Stimulated activated effector memory CD8-positive, alpha-beta T cell treated with anti-CD3 and anti-CD28 coated beads, Interleukin-12 subunit alpha, Interleukin-12 subunit beta, amount 100 ng/mL, for 72 hours (primary cell): ENCODE results near the gene ARHGAP12.
"Not testable (repeated sequence)": the region's sequence is repeated elsewhere in the genome, so short reads cannot be mapped to it uniquely, and the experiment has no call there.

Experiments
- ATAC-seq: fragments of 150-1000 bp; cut with Tn5 transposase; 2 replicates; pipeline ENCODE4 v1.10.0; 2021
- DNase-seq, 2 donors: peaks; one replicate each; pipeline ENCODE4 v3.0.0; 2021 to 2022; ENCODE audit warnings: low spot score in 2 of 2
- H3K27ac Mint-ChIP-seq: one replicate; pipeline ENCODE4 v1.8.0; 2022; ENCODE audit warnings: mild to moderate bottlenecking, mixed read lengths
- H3K36me3 Mint-ChIP-seq: one replicate; pipeline ENCODE4 v1.8.0; 2022; ENCODE audit warnings: mild to moderate bottlenecking, mixed read lengths
- H3K4me1 Mint-ChIP-seq: one replicate; pipeline ENCODE4 v1.8.0; 2022; ENCODE audit warnings: mixed read lengths
- H3K4me3 Mint-ChIP-seq: one replicate; pipeline ENCODE4 v1.8.0; 2022; ENCODE audit warnings: mild to moderate bottlenecking, mixed read lengths
- H3K9me3 Mint-ChIP-seq: one replicate; pipeline ENCODE4 v1.8.0; 2022; ENCODE audit warnings: mixed read lengths

ARHGAP12 gene

GRCh38 chr10:31918671-31919409, 9.8 kb downstream of the ARHGAP12 start:
- H3K27ac Mint-ChIP-seq, result no peak overlapping the region
- H3K4me3 Mint-ChIP-seq, result no peak overlapping the region
- DNase-seq (no peak), ATAC-seq (peak; percentile 60)
- peaks cover 6% of the 10 kb centered on the region for H3K36me3 Mint-ChIP-seq
- H3K4me1 Mint-ChIP-seq, result peaks cover 36% of the 10 kb centered on the region
- H3K9me3 Mint-ChIP-seq, result no peaks in the 10 kb centered on the region

GRCh38 chr10:31914370-31914769, 14.3 kb downstream of the ARHGAP12 start:
- no peaks in the 10 kb centered on the region for H3K36me3 Mint-ChIP-seq
- H3K9me3 Mint-ChIP-seq, result no peaks in the 10 kb centered on the region
- no peak overlapping the region for H3K27ac Mint-ChIP-seq
- peaks cover 53% of the 10 kb centered on the region for H3K4me1 Mint-ChIP-seq
- DNase-seq (no peak), ATAC-seq (no peak)
- no peak overlapping the region for H3K4me3 Mint-ChIP-seq

GRCh38 chr10:31912898-31913850, 15.5 kb downstream of the ARHGAP12 start:
- H3K4me3 Mint-ChIP-seq, result no peak overlapping the region
- ATAC-seq (no peak), DNase-seq (no peak)
- peaks cover 8% of the 10 kb centered on the region for H3K36me3 Mint-ChIP-seq
- H3K27ac Mint-ChIP-seq, result no peak overlapping the region
- peaks cover 47% of the 10 kb centered on the region for H3K4me1 Mint-ChIP-seq
- no peaks in the 10 kb centered on the region for H3K9me3 Mint-ChIP-seq

DNA sequence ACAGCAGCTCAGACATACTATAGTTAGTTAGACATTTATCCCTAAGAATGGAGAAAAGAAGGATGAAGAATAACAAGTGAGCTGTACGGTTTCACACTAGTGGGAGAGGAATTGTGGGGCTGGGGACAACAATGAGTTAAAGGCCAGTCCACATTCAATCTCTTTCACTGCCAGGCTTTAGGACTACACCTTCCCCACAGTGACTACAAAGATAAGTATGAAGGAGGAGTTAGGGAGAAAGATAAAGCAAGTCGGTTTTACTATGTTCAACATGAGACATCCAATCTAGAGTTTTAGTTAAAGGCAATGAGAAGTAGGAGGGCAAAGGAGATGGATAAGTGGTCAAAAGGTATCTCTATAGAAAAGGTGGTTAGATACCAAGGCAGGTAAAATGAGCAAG, 16.3 kb downstream of the ARHGAP12 start:
- H3K9me3 Mint-ChIP-seq, result no peaks in the 10 kb centered on the region
- no peak overlapping the region for H3K4me3 Mint-ChIP-seq
- H3K4me1 Mint-ChIP-seq, result peaks cover 47% of the 10 kb centered on the region
- DNase-seq (no peak), ATAC-seq (no peak)
- peaks cover 16% of the 10 kb centered on the region for H3K36me3 Mint-ChIP-seq
- no peak overlapping the region for H3K27ac Mint-ChIP-seq

- peak overlapping the region; percentile 38 for H3K27ac Mint-ChIP-seq
- peaks cover 24% of the 10 kb centered on the region for H3K36me3 Mint-ChIP-seq
- ATAC-seq, result no peak
- peaks cover 45% of the 10 kb centered on the region for H3K4me1 Mint-ChIP-seq
- DNase-seq, result no peak
- no peaks in the 10 kb centered on the region for H3K9me3 Mint-ChIP-seq
- H3K4me3 Mint-ChIP-seq, result no peak overlapping the region
Observed at GRCh38 chr10:31910016-31910415, 18.6 kb downstream of the ARHGAP12 start.

GRCh38 chr10:31908157-31908556, 20.5 kb downstream of the ARHGAP12 start:
- H3K9me3 Mint-ChIP-seq, result no peaks in the 10 kb centered on the region
- no peak overlapping the region for H3K4me3 Mint-ChIP-seq
- no peak overlapping the region for H3K27ac Mint-ChIP-seq
- ATAC-seq, result no peak
- peaks cover 24% of the 10 kb centered on the region for H3K36me3 Mint-ChIP-seq
- peaks cover 39% of the 10 kb centered on the region for H3K4me1 Mint-ChIP-seq
- DNase-seq, result no peak

- Mint-ChIP-seq H3K4me1 (peaks cover 22% of the 10 kb centered on the region), H3K4me3 (no peak overlapping the region), H3K36me3 (peaks cover 24% of the 10 kb centered on the region), H3K9me3 (no peaks in the 10 kb centered on the region), H3K27ac (no peak overlapping the region)
- no peak for DNase-seq
- no peak for ATAC-seq
Observed at GRCh38 chr10:31906039-31906438, 22.6 kb downstream of the ARHGAP12 start.

DNA sequence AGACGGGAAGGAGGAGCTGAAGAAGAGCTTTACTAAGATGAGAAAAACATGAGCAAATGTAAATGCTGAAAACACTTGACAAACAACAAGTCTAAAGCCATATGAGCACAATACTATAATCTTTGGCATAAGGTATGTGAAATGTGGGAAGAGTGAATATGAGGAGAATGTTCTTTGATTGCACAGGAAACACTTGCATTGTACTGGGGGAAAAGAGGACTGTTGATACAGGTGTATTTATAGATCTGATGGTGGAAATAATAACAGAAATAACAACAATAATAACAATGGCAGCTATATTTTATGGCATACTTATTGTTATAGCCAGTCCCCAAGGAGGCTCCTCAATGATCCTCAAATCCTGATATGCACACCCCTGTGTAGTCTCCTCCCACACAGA, 23.0 kb downstream of the ARHGAP12 start:
- no peak overlapping the region for H3K27ac Mint-ChIP-seq
- H3K4me3 Mint-ChIP-seq, result no peak overlapping the region
- DNase-seq (no peak), ATAC-seq (no peak)
- H3K36me3 Mint-ChIP-seq, result peaks cover 24% of the 10 kb centered on the region
- H3K4me1 Mint-ChIP-seq, result peaks cover 18% of the 10 kb centered on the region
- H3K9me3 Mint-ChIP-seq, result no peaks in the 10 kb centered on the region

DNA sequence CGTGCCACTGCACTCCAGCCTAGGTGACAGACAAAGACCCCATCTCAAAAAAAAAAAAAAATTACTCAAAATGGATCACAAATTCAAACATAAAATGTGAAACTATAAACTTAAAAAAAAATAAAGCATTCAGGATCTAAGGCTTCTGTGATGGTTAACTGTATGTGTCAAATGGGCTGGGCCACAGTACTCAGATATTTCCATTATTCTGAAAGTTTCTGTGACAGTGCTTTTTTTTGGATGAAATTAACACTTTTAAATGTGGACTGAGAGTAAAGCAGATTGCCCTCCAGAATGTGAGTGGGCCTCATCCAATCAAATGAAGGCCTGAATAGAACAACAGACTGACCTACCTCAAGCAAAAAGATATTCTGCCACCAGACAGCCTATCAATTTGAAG, 26.0 kb downstream of the ARHGAP12 start:
- Mint-ChIP-seq H3K27ac (no peak overlapping the region), H3K9me3 (no peaks in the 10 kb centered on the region), H3K36me3 (peaks cover 10% of the 10 kb centered on the region), H3K4me3 (no peak overlapping the region), H3K4me1 (peaks cover 30% of the 10 kb centered on the region)
- DNase-seq (no peak), ATAC-seq (no peak)

DNA sequence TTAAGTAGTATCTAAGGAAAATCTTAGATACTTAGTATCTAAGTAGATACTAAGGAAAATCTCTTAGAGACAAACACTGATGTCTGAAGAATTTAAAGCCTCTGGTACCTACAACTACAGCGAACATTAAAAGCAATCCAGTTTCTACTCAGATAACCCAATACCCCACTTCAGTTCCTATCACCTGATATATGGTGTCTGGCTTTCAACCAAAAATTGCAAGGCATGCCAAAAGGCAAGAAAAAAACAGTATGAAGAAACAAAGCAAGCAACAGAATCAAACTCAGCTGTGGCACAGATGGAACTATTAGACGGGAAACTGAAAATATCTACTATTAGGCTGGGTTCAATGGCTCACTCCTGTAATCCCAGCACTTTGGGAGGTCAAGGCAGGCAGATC, 31.1 kb downstream of the ARHGAP12 start:
- H3K9me3 Mint-ChIP-seq, result no peaks in the 10 kb centered on the region
- no peaks in the 10 kb centered on the region for H3K36me3 Mint-ChIP-seq
- H3K4me3 Mint-ChIP-seq, result no peak overlapping the region
- DNase-seq (no peak), ATAC-seq (no peak)
- no peak overlapping the region for H3K27ac Mint-ChIP-seq
- peaks cover 49% of the 10 kb centered on the region for H3K4me1 Mint-ChIP-seq

DNA sequence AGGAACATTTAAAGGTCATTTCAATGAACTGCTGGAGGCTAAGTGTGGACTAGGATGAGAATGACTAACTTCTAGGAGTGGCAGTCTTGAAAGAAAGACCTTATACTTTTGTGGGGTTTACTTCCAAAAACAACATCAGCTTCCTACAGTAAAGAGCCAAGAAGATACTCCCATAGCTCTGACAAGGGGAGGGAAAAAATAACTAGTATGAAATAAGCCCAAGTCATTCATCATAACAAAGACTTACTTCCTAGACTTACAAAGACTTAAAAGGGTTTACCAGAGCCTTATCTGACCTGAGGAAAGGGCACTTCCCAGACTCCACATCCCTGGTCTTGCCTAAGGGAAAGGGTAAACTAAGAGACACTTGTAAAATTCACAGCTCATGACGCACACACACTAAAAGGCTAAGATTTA, 31.7 kb downstream of the ARHGAP12 start:
- Mint-ChIP-seq H3K4me1 (peaks cover 55% of the 10 kb centered on the region), H3K27ac (no peak overlapping the region), H3K9me3 (no peaks in the 10 kb centered on the region), H3K4me3 (no peak overlapping the region), H3K36me3 (no peaks in the 10 kb centered on the region)
- no peak for DNase-seq
- no peak for ATAC-seq

GRCh38 chr10:31895722-31896121, 32.9 kb downstream of the ARHGAP12 start:
- not testable (repeated sequence) for DNase-seq, H3K27ac Mint-ChIP-seq, H3K9me3 Mint-ChIP-seq, ATAC-seq, H3K4me3 Mint-ChIP-seq, H3K36me3 Mint-ChIP-seq
- peaks cover 62% of the 10 kb centered on the region for H3K4me1 Mint-ChIP-seq

DNA sequence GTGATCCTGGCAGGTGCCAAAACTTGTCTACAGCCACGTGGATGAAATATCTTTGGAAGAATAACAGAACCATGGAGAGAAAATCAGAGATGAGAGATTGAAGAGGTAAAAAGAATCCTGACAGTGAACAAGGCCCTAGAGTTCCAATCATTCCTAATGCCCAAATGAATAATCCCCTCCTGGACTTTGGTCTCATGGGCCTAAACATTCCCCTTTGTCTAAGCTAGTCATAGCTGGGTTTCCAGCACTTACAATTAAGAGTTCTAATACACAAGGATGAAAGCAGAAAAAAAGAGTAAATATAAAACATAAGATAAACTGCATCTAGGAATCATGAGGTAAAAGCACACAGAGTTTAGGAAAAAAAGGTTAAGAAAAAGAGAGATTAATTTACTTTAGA, 40.2 kb downstream of the ARHGAP12 start:
- Mint-ChIP-seq H3K4me1 (peaks cover 31% of the 10 kb centered on the region), H3K36me3 (no peaks in the 10 kb centered on the region), H3K27ac (no peak overlapping the region), H3K4me3 (no peak overlapping the region), H3K9me3 (no peaks in the 10 kb centered on the region)
- ATAC-seq (no peak), DNase-seq (no peak)

DNA sequence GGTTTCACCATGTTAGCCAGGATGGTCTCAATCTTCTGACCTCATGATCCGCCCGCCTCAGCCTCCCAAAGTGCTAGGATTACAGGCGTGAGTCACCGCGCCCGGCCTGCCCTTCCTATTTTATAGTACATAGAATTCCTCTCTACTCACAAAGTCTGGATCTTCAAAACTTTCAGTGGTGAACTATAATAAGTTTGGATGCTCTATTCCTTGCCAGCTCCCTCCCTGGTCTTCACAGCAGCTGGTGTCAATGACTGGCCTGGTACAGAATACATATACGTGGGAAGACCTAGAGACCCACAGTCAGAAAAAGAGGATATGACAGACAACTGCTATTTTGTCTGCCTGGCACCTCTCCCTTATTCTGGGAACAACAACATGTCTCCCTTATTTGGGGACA, 40.8 kb downstream of the ARHGAP12 start:
- H3K4me3 Mint-ChIP-seq, result no peak overlapping the region
- ATAC-seq, result no peak
- H3K4me1 Mint-ChIP-seq, result peaks cover 25% of the 10 kb centered on the region
- H3K27ac Mint-ChIP-seq, result peak overlapping the region; percentile 48
- H3K9me3 Mint-ChIP-seq, result no peaks in the 10 kb centered on the region
- H3K36me3 Mint-ChIP-seq, result no peaks in the 10 kb centered on the region
- DNase-seq, result no peak

DNA sequence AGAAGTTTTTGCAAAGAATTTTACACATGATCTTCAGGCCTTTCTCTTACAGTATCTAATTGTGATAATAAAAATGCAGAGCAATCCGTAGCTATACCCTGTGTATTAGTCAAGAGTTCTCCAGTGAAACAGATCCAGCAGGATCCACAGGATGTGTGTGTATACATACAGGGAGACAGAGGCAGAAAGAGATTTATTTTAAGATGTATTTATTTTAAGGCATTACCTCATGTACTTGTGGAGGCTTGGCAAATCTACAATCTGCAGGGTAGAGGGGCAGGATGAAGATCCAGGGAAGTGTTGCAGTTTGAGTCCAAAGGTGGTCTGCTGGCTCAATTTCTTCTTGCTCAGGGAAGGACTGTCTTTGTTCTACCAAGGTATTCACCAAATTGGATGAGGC, 41.7 kb downstream of the ARHGAP12 start:
- Mint-ChIP-seq H3K36me3 (no peaks in the 10 kb centered on the region), H3K27ac (no peak overlapping the region), H3K9me3 (no peaks in the 10 kb centered on the region), H3K4me1 (peaks cover 16% of the 10 kb centered on the region), H3K4me3 (no peak overlapping the region)
- DNase-seq, result no peak
- ATAC-seq, result no peak

DNA sequence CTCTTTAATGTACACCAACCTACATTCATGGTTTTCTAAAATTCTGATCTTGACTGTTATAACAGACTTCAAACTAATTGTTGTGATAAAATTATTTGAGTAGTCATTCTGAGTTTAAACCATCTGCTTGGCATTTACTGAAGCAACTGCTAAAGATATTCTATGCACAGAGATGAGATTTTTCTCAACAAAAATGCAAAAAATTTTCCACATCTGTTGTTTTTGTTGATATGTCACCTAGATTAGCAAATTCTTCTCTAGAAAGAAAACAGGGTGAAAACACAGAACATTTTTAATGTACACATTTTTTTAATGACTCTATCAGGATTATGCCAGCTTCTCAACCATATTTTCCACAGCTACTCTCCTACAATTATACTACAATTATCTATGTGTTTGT, 42.7 kb downstream of the ARHGAP12 start:
- ATAC-seq (no peak), DNase-seq (no peak)
- Mint-ChIP-seq H3K27ac (no peak overlapping the region), H3K36me3 (no peaks in the 10 kb centered on the region), H3K4me3 (no peak overlapping the region), H3K4me1 (peaks cover 9% of the 10 kb centered on the region), H3K9me3 (no peaks in the 10 kb centered on the region)
